ENCODE results near the gene ATP6V0C.
A peak's percentile ranks its signal among the peaks of the same experiment; 100 is the strongest.
"Not testable (repeated sequence)": the region's sequence is repeated elsewhere in the genome, so short reads cannot be mapped to it uniquely, and the experiment has no call there.

Gene ATP6V0C

GRCh38 chr16:2540912-2541311 is 27.2 kb downstream of the ATP6V0C start:
- DNase-seq (ENCODE audit: insufficient read length, low spot score); FAIRE-seq: not testable (repeated sequence)

- not testable (repeated sequence) for DNase-seq (ENCODE audit: insufficient read length, low spot score); FAIRE-seq
These were observed 27.7 kb downstream of the ATP6V0C start for GRCh38 chr16:2541409-2541808.

- FAIRE-seq = not testable (repeated sequence)
These were observed 30.0 kb downstream of the ATP6V0C start for GRCh38 chr16:2543771-2544170.

GRCh38 chr16:2550283-2550878 is 36.6 kb downstream of the ATP6V0C start:
- not testable (repeated sequence) for FAIRE-seq; DNase-seq (ENCODE audit: insufficient read length, low spot score)

More at GRCh38 chr16:2543771-2544170, 30.0 kb downstream of the ATP6V0C start:
- DNase-seq (ENCODE audit: insufficient read length, low spot score) = not testable (repeated sequence)

GRCh38 chr16:2551420-2551889 is 37.7 kb downstream of the ATP6V0C start:
- not testable (repeated sequence) for DNase-seq (ENCODE audit: insufficient read length, low spot score); FAIRE-seq

- FAIRE-seq; DNase-seq (ENCODE audit: insufficient read length, low spot score): not testable (repeated sequence)
These were observed 41.1 kb downstream of the ATP6V0C start for GRCh38 chr16:2554709-2555425.

GRCh38 chr16:2557150-2557549 is 43.4 kb downstream of the ATP6V0C start:
- not testable (repeated sequence) for DNase-seq (ENCODE audit: insufficient read length, low spot score); FAIRE-seq

- not testable (repeated sequence) for DNase-seq (ENCODE audit: insufficient read length, low spot score); FAIRE-seq
These were observed 46.5 kb downstream of the ATP6V0C start for GRCh38 chr16:2560131-2560797.

- DNase-seq (ENCODE audit: insufficient read length, low spot score) = not testable (repeated sequence)
- peak; percentile 83 for FAIRE-seq
These were observed 47.0 kb downstream of the ATP6V0C start for GRCh38 chr16:2560798-2561133.

- FAIRE-seq = not testable (repeated sequence)
These were observed 53.8 kb downstream of the ATP6V0C start for GRCh38 chr16:2567506-2567905.

GRCh38 chr16:2568573-2568972 is 54.8 kb downstream of the ATP6V0C start:
- DNase-seq (ENCODE audit: insufficient read length, low spot score); FAIRE-seq: not testable (repeated sequence)

More at GRCh38 chr16:2567506-2567905, 53.8 kb downstream of the ATP6V0C start:
- DNase-seq (ENCODE audit: insufficient read length, low spot score) = not testable (repeated sequence)

Data from HTR-8/SVneo (cell line).